ENCODE data around the gene EXD3.
"Not testable (repeated sequence)": the region's sequence is repeated elsewhere in the genome, so short reads cannot be mapped to it uniquely, and the experiment has no call there.

EXD3 gene

GRCh38 chr9:137422604-137423513 lies at the start of gene EXD3, which contains the start of gene NOXA1:
Gene EXD3 (minus strand): TSS chr9:137423162. CDS start chr9:137395357, 27,805 bp downstream.
Gene NOXA1 (plus strand): TSS chr9:137423393. CDS start chr9:137423530, 137 bp downstream.
- peak; percentile 95 for DNase-seq (ENCODE audit: low read depth)

- DNase-seq (ENCODE audit: low read depth), result no peak
Measured at GRCh38 chr9:137470785-137471184, 47.8 kb upstream of the EXD3 start.

- DNase-seq (ENCODE audit: low read depth), result no peak
Measured at GRCh38 chr9:137467896-137468295, 44.9 kb upstream of the EXD3 start.

GRCh38 chr9:137467161-137467581 lies 44.2 kb upstream of the EXD3 start:
- DNase-seq (ENCODE audit: low read depth), result no peak

GRCh38 chr9:137466389-137467085 lies 43.6 kb upstream of the EXD3 start:
- DNase-seq (ENCODE audit: low read depth), result not testable (repeated sequence)

GRCh38 chr9:137465720-137466388 lies 42.9 kb upstream of the EXD3 start:
- no peak for DNase-seq (ENCODE audit: low read depth)

- no peak for DNase-seq (ENCODE audit: low read depth)
Measured at GRCh38 chr9:137465000-137465719, 42.2 kb upstream of the EXD3 start.

GRCh38 chr9:137464291-137464999 lies 41.5 kb upstream of the EXD3 start:
- no peak for DNase-seq (ENCODE audit: low read depth)

- DNase-seq (ENCODE audit: low read depth), result no peak
Measured at GRCh38 chr9:137463931-137464290, 40.9 kb upstream of the EXD3 start.

GRCh38 chr9:137462986-137463930 lies 40.3 kb upstream of the EXD3 start:
- no peak for DNase-seq (ENCODE audit: low read depth)

- DNase-seq (ENCODE audit: low read depth), result no peak
Measured at GRCh38 chr9:137462396-137462985, 39.5 kb upstream of the EXD3 start.

- DNase-seq (ENCODE audit: low read depth), result peak; percentile 85
Measured at GRCh38 chr9:137461663-137462395, 38.9 kb upstream of the EXD3 start.

GRCh38 chr9:137461316-137461662 lies 38.3 kb upstream of the EXD3 start:
- DNase-seq (ENCODE audit: low read depth), result no peak

- no peak for DNase-seq (ENCODE audit: low read depth)
Measured at GRCh38 chr9:137460363-137461315, 37.7 kb upstream of the EXD3 start.

GRCh38 chr9:137459601-137460362 lies 36.8 kb upstream of the EXD3 start:
- DNase-seq (ENCODE audit: low read depth), result no peak

- peak; percentile 97 for DNase-seq (ENCODE audit: low read depth)
Measured at GRCh38 chr9:137459152-137459600, 36.2 kb upstream of the EXD3 start, which contains the start of gene NSMF. Gene NSMF (minus strand): TSS chr9:137459334. CDS start chr9:137459102, 232 bp downstream.
